GM12801 (cell line): ENCODE results near the gene UBE2G2.

Source experiments
- TF ChIP-seq, protein P1 (sequence below): IDR thresholded peaks from one replicate; pipeline ENCODE4 v1.5.1; 2011; ENCODE audit warnings: control low read depth; ENCODE audit not compliant: insufficient read length; ENCODE audit errors: extremely low read depth

UBE2G2 gene

GRCh38 chr21:44791246-44791645 lies 10.4 kb downstream of the UBE2G2 start:
- TF ChIP-seq, protein P1, sequence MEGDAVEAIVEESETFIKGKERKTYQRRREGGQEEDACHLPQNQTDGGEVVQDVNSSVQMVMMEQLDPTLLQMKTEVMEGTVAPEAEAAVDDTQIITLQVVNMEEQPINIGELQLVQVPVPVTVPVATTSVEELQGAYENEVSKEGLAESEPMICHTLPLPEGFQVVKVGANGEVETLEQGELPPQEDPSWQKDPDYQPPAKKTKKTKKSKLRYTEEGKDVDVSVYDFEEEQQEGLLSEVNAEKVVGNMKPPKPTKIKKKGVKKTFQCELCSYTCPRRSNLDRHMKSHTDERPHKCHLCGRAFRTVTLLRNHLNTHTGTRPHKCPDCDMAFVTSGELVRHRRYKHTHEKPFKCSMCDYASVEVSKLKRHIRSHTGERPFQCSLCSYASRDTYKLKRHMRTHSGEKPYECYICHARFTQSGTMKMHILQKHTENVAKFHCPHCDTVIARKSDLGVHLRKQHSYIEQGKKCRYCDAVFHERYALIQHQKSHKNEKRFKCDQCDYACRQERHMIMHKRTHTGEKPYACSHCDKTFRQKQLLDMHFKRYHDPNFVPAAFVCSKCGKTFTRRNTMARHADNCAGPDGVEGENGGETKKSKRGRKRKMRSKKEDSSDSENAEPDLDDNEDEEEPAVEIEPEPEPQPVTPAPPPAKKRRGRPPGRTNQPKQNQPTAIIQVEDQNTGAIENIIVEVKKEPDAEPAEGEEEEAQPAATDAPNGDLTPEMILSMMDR, result no peak

- TF ChIP-seq, protein P1, result no peak
Observed at GRCh38 chr21:44790368-44790767, 11.3 kb downstream of the UBE2G2 start.

DNA sequence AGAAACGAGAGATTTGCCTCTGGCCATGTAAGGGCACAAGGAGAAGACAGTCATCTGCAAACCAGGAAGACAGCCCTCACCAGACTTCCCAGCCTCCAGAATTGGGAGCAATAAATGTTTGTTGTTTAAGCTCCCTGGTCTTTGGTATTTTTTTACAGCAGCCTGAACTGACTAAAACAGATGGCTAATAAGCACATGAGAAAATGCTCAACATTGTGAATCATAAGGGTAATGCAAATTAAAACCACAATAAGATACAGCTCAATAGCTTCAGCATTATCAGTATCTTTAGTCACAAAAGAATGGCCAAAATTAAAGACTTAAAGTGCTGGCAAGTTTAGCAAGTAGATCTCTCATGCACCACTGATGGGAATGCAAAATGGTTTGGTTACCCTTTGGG lies 11.7 kb downstream of the UBE2G2 start:
- TF ChIP-seq, protein P1, result no peak

- TF ChIP-seq, protein P1, result no peak
Observed at GRCh38 chr21:44785620-44786335, 15.8 kb downstream of the UBE2G2 start.

DNA sequence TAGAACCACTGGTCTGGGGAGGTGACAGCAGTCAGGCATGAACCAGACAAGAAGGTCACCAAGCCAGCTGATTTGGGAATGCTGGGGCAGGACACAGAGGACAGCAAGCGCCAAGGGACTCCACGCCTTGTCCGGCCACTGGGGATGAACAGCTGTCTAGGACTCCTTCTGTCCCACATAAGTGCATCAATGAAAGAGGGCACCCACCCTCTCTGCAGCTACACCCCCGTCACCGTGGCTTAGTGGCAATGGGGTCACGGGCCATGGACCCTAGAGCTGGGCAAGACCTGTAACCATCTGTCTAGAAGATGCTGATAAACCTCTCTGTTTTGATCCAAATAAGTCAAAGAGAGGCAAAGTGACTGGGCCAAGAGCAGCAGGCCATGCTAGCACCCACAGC lies 16.8 kb downstream of the UBE2G2 start:
- TF ChIP-seq, protein P1, result no peak

GRCh38 chr21:44783020-44783696 lies 18.5 kb downstream of the UBE2G2 start:
- TF ChIP-seq, protein P1, result no peak

DNA sequence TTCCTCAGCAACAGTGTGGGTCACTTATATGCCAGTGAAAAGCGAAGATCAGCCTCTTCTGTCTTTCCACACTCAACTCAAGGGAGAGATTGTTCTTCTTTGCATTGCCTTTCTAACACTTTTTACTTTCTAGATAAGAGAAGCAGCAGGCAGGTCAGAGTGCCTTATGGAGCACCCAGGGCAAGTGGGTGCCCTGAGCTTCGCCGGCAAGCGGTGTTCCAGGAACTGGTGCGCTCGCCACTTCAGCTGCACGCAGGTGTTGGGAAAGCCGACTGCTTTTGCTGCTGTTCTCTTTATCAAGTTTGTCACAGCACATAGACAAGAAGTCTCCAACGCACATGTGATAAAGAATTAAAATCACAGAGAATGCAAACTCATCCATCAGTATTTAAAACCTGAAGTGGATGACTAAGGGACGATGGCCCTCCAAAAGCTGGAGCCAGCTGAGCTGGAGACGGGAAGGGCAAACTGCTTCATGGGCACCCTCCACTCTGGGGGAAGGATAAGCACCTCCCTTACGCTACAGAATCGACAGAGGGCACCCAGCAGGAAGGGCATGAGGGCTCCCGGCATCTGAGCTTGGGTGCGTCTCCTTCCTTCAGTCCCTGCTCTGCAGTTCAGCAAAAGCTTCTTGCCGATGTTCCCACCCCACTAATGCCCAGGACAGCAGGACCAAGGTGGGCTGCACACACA lies 20.7 kb downstream of the UBE2G2 start:
- TF ChIP-seq, protein P1, result no peak
